A549 (cell line): ENCODE measurements around the gene CRYBB2.

Source experiments
- FOSL2 ChIP-seq, 2 experiments: fragments of 450-650 bp in 1 of 2; fragments of >200 bp in 1 of 2; sonication (Bioruptor Twin) in 1 of 2; formaldehyde crosslinking; IDR thresholded peaks; 2 replicates each; pipeline versions ENCODE4 v1.5.0 to v1.6.1; 2016 to 2020; ENCODE audit warnings: mild to moderate bottlenecking in 1 of 2, moderate library complexity in 1 of 2
- HMGXB4 ChIP-seq: fragments of 250-450 bp; sonication (Bioruptor Pico); IDR thresholded peaks from 2 replicates; pipeline ENCODE4 v1.5.0; 2021; ENCODE audit warnings: mild to moderate bottlenecking, moderate library complexity, borderline replicate concordance
- JUNB ChIP-seq: fragments of >200 bp; sonication (Bioruptor Twin); formaldehyde crosslinking; IDR thresholded peaks from 2 replicates; pipeline ENCODE4 v1.6.1; 2016
- TF ChIP-seq, protein P1 (sequence below): fragments of >200 bp; sonication (Bioruptor Twin); formaldehyde crosslinking; IDR thresholded peaks from 3 replicates; pipeline ENCODE4 v1.5.1; 2016

- TF ChIP-seq, protein P1, sequence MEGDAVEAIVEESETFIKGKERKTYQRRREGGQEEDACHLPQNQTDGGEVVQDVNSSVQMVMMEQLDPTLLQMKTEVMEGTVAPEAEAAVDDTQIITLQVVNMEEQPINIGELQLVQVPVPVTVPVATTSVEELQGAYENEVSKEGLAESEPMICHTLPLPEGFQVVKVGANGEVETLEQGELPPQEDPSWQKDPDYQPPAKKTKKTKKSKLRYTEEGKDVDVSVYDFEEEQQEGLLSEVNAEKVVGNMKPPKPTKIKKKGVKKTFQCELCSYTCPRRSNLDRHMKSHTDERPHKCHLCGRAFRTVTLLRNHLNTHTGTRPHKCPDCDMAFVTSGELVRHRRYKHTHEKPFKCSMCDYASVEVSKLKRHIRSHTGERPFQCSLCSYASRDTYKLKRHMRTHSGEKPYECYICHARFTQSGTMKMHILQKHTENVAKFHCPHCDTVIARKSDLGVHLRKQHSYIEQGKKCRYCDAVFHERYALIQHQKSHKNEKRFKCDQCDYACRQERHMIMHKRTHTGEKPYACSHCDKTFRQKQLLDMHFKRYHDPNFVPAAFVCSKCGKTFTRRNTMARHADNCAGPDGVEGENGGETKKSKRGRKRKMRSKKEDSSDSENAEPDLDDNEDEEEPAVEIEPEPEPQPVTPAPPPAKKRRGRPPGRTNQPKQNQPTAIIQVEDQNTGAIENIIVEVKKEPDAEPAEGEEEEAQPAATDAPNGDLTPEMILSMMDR, result no peak
- no peak for TF ChIP-seq JUNB
- no peak for TF ChIP-seq FOSL2 (IDR thresholded peaks at IDR 0.05)
- no peak for TF ChIP-seq FOSL2 (CRISPR knock-in tag; IDR thresholded peaks at IDR 0.05)
- no peak for TF ChIP-seq HMGXB4 (CRISPR knock-in tag)
Observed at GRCh38 chr22:25170426-25170980, 48.9 kb upstream of the CRYBB2 start.
